Measurements from ENCODE around the gene OPN3. TPM values are rescaled to one million over a fixed set of nuclear protein-coding genes. Genes with fewer than 3 reads are reported as not detected.

Gene OPN3
- total RNA-seq, 2 donors from 2014 or later = 7.2 to 13.4 TPM

- Histone ChIP-seq H3K36me3 (no peaks in the 10 kb centered on the region), H3K4me3 (no peak overlapping the region), H3K27me3 (replicated peaks; ENCODE audit: insufficient read depth) (no peaks in the 10 kb centered on the region), H3K27ac (no peak overlapping the region), H3K9me3 (no peaks in the 10 kb centered on the region), H3K4me1 (ENCODE audit: control insufficient read depth in 1 of 2, low read depth in 2 of 2) (no peaks in the 10 kb centered on the region)
- TF ChIP-seq CTCF (IDR thresholded peaks at IDR 0.05) = no peak
- no peak for DNase-seq (ENCODE audit: low spot score)
- ATAC-seq (ENCODE audit: insufficient number of reproducible peaks, low FRiP score, low read depth) = no peak
Observed at GRCh38 chr1:241610056-241610815, 29.9 kb downstream of the OPN3 start.

- Histone ChIP-seq H3K4me1 (ENCODE audit: control insufficient read depth in 1 of 2, low read depth in 2 of 2) (peaks cover 2 to 8% of the 10 kb centered on the region in 2 donors), H3K27me3 (replicated peaks; ENCODE audit: insufficient read depth) (no peaks in the 10 kb centered on the region), H3K27ac (no peak overlapping the region), H3K9me3 (no peaks in the 10 kb centered on the region), H3K4me3 (no peak overlapping the region), H3K36me3 (no peaks in the 10 kb centered on the region)
- no peak for ATAC-seq (ENCODE audit: insufficient number of reproducible peaks, low FRiP score, low read depth)
- DNase-seq (ENCODE audit: low spot score) = no peak
- no peak for TF ChIP-seq CTCF (IDR thresholded peaks at IDR 0.05)
Observed at GRCh38 chr1:241608379-241609033, 31.7 kb downstream of the OPN3 start.

- H3K27ac ChIP-seq = no peak overlapping the region
- no peak overlapping the region for H3K4me3 ChIP-seq
- no peaks in the 10 kb centered on the region for H3K9me3 ChIP-seq
- no peak for DNase-seq (ENCODE audit: low spot score)
- no peaks in the 10 kb centered on the region for H3K36me3 ChIP-seq
- no peak for ATAC-seq (ENCODE audit: insufficient number of reproducible peaks, low FRiP score, low read depth)
- no peak for TF ChIP-seq CTCF (IDR thresholded peaks at IDR 0.05)
- peaks cover 6 to 14% of the 10 kb centered on the region in 2 donors for H3K4me1 ChIP-seq (ENCODE audit: control insufficient read depth in 1 of 2, low read depth in 2 of 2)
- H3K27me3 ChIP-seq (replicated peaks; ENCODE audit: insufficient read depth) = no peaks in the 10 kb centered on the region
Observed at GRCh38 chr1:241607497-241607896, 32.7 kb downstream of the OPN3 start.

GRCh38 chr1:241606544-241606943 is 33.6 kb downstream of the OPN3 start:
- Histone ChIP-seq H3K4me3 (no peak overlapping the region), H3K36me3 (no peaks in the 10 kb centered on the region), H3K27me3 (replicated peaks; ENCODE audit: insufficient read depth) (no peaks in the 10 kb centered on the region), H3K27ac (no peak overlapping the region), H3K4me1 (ENCODE audit: control insufficient read depth in 1 of 2, low read depth in 2 of 2) (peaks cover 6 to 14% of the 10 kb centered on the region in 2 donors), H3K9me3 (no peaks in the 10 kb centered on the region)
- DNase-seq (ENCODE audit: low spot score) = no peak
- no peak for TF ChIP-seq CTCF (IDR thresholded peaks at IDR 0.05)
- no peak for ATAC-seq (ENCODE audit: insufficient number of reproducible peaks, low FRiP score, low read depth)

GRCh38 chr1:241605146-241605805 is 34.9 kb downstream of the OPN3 start:
- H3K9me3 ChIP-seq = no peaks in the 10 kb centered on the region
- H3K4me3 ChIP-seq = no peak overlapping the region
- no peak overlapping the region for H3K27ac ChIP-seq
- ATAC-seq (ENCODE audit: insufficient number of reproducible peaks, low FRiP score, low read depth) = no peak
- TF ChIP-seq CTCF (IDR thresholded peaks at IDR 0.05) = no peak
- peaks cover 6 to 14% of the 10 kb centered on the region in 2 donors for H3K4me1 ChIP-seq (ENCODE audit: control insufficient read depth in 1 of 2, low read depth in 2 of 2)
- DNase-seq (ENCODE audit: low spot score) = no peak
- no peaks in the 10 kb centered on the region for H3K27me3 ChIP-seq (replicated peaks; ENCODE audit: insufficient read depth)
- no peaks in the 10 kb centered on the region for H3K36me3 ChIP-seq
